Neutrophil (primary cell): Measurements from ENCODE around the gene HJURP.

Experiments
- H3K27ac ChIP-seq: fragments of 200-600 bp; sonication (generic); 2 replicates; pipeline ENCODE4 v1.5.1; 2016; ENCODE audit warnings: mild to moderate bottlenecking, moderate library complexity
- H3K27me3 ChIP-seq: fragments of 200-600 bp; sonication (generic); 2 replicates; pipeline ENCODE4 v1.6.0; 2016; ENCODE audit warnings: mild to moderate bottlenecking
- H3K36me3 ChIP-seq: fragments of 200-600 bp; sonication (generic); 2 replicates; pipeline ENCODE4 v1.5.1; 2017
- H3K4me1 ChIP-seq, 2 experiments: fragments of 200-600 bp in 1 of 2; sonication (generic) in 1 of 2; 1 replicate in 1 of 2; 2 replicates in 1 of 2; pipeline versions ENCODE4 v1.5.1 to v1.6.1; 2013 to 2016; ENCODE audit warnings: low read depth in 1 of 2, low read length in 1 of 2, mild to moderate bottlenecking in 1 of 2, moderate library complexity in 1 of 2; ENCODE audit not compliant: control insufficient read depth in 1 of 2, insufficient read depth in 1 of 2
- H3K4me3 ChIP-seq, 2 experiments: fragments of 200-600 bp in 1 of 2; sonication (generic) in 1 of 2; 1 replicate in 1 of 2; 2 replicates in 1 of 2; pipeline ENCODE4 v1.5.1; 2013 to 2016; ENCODE audit warnings: low read depth in 1 of 2, low read length in 1 of 2, mild to moderate bottlenecking in 1 of 2, moderate library complexity in 1 of 2
- H3K9me3 ChIP-seq: fragments of 200-600 bp; sonication (generic); 2 replicates; pipeline ENCODE4 v1.5.1; 2016
- TF ChIP-seq, protein P1 (sequence below): fragments of 200-600 bp; sonication (generic); IDR thresholded peaks from 2 replicates; pipeline ENCODE4 v1.5.1; 2016; ENCODE audit warnings: antibody characterized with exemption

HJURP gene

DNA sequence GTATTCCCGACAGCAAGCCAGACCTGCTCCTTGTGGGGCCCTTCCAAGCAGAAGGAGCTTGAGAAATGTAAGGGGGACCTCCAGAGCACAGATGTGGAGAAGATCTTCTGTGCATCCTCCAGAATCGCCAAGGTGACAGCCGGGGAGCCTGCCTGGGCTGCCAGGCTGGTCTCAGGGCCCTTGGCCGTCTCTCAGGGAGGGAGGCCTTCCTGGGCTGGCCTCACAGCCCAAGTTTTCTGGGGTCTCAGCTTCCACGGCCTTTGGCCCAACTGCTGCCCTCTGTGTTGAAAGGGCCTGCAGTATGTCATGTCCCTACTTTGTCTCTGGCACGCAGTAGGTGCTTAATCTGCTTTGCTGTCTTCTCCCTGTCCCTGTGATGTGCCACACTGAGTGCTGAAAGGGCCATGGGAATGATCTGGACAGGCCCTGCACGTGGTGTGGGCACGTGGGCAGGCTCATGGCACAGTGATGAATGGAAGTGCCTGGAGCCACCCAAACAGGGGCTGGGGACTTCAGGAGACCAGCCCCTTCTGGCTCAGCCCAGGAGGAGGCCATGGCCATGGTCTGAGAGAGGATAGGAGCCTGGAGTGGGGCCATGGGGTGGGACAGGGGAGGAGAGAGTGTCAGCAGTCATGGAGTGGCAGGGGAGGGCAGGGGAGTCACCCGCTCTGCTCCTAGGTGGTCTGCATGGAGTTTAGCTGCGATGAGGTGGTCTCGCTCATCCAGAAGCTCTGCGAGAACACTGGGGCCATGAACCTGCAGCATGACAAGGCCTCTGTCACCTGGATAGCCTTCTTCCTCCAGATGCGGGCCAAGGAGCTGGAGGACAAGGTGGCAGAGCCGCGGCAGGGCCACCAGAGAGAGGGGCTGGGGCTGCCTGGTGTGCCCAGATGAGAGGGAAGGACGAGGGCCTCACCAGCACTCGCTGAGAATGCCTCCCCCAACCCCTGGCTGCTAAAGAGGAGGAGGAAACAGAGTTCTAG lies 35.4 kb downstream of the HJURP start:
- no peaks in the 10 kb centered on the region for H3K36me3 ChIP-seq
- no peak overlapping the region for H3K27ac ChIP-seq
- no peak overlapping the region for H3K4me3 ChIP-seq
- no peaks in the 10 kb centered on the region for H3K9me3 ChIP-seq
- H3K4me1 ChIP-seq: no peaks in the 10 kb centered on the region
- H3K27me3 ChIP-seq: peaks cover 8% of the 10 kb centered on the region
- TF ChIP-seq, protein P1, sequence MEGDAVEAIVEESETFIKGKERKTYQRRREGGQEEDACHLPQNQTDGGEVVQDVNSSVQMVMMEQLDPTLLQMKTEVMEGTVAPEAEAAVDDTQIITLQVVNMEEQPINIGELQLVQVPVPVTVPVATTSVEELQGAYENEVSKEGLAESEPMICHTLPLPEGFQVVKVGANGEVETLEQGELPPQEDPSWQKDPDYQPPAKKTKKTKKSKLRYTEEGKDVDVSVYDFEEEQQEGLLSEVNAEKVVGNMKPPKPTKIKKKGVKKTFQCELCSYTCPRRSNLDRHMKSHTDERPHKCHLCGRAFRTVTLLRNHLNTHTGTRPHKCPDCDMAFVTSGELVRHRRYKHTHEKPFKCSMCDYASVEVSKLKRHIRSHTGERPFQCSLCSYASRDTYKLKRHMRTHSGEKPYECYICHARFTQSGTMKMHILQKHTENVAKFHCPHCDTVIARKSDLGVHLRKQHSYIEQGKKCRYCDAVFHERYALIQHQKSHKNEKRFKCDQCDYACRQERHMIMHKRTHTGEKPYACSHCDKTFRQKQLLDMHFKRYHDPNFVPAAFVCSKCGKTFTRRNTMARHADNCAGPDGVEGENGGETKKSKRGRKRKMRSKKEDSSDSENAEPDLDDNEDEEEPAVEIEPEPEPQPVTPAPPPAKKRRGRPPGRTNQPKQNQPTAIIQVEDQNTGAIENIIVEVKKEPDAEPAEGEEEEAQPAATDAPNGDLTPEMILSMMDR: no peak

DNA sequence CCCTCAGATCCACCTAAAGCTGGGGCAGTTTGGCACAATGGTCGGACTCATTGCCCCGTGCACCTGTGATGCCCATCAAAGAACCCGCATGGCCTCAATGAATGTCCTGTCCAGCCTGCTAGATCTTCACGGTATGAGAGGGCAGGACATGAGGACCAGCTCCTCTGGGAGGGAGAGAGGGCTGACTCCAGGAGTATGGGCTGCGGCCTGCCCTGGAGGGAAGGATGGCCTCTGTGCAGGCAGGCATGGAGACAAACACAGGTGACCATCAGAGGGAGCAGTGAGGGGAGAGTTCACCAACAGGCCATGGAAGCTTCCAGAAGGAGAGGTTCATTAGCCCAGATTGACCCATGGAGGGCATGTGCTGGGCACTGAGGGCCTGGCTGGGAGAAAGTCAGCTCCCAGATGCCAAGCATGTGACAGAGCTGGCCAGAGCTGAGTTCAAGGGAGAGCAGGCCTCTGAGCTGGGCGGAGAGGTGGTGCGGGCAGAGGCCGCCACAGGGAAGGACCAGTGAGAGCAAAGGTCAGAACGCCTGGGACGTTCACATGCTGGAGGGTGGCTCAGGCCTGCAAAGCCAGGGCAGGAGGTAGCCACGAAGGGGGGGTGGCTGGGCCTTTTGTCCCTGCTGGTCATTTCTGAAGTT lies 36.2 kb downstream of the HJURP start:
- Histone ChIP-seq H3K9me3 (no peaks in the 10 kb centered on the region), H3K4me3 (no peak overlapping the region), H3K36me3 (no peaks in the 10 kb centered on the region), H3K4me1 (no peaks in the 10 kb centered on the region), H3K27ac (no peak overlapping the region), H3K27me3 (peaks cover 9% of the 10 kb centered on the region)
- TF ChIP-seq, protein P1: no peak

DNA sequence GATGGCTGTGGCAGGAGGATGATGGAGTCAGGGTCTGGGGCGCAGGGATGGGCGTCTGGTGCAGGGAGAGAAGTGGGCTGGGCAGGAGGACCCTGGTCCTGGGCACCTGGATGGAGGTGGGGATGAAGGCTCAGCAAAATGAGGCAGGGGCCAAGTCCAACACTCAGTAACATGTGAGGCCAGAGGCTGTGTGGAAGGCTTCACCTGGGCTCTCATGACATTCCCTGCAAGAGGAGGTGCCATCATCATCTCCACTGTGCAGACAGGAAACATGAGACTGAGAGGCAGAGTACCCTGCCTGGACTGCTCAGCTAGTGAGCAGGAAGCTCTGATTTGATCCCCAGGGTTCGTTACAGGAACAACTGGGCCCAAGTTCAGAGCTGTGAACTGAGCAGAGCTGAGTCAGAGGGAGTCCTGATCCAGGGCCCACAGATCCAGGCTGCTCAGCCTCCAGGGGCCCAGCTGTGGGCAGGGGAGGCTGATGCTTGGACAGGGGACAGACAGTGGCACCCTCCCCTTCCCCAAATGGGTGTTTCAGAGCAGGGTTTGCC lies 36.9 kb downstream of the HJURP start:
- TF ChIP-seq, protein P1: no peak
- Histone ChIP-seq H3K27ac (no peak overlapping the region), H3K4me3 (no peak overlapping the region), H3K9me3 (no peaks in the 10 kb centered on the region), H3K36me3 (no peaks in the 10 kb centered on the region), H3K27me3 (peaks cover 9% of the 10 kb centered on the region), H3K4me1 (no peaks in the 10 kb centered on the region)

DNA sequence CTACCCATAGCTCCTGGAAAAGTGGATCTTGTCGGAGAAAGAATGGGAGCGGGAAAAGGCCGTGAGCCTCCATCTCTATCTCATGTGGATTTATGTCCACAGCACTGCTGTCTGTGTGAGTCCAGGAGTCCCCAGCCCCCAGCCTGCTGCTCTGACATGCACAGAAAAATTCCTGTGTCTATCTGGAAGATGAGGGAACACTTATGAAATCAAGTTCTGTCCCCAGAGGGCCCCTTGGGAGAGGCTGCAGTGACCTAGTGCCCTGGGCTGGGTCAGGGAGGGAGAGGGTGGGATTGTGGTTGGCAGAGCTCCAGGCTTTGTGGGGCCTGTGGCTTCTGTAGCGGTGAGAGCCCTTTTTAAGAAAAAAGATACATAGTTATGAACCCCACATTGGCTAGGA lies 37.6 kb downstream of the HJURP start:
- Histone ChIP-seq H3K4me3 (no peak overlapping the region), H3K36me3 (no peaks in the 10 kb centered on the region), H3K4me1 (no peaks in the 10 kb centered on the region), H3K27me3 (peaks cover 9% of the 10 kb centered on the region), H3K27ac (no peak overlapping the region), H3K9me3 (no peaks in the 10 kb centered on the region)
- TF ChIP-seq, protein P1: no peak

DNA sequence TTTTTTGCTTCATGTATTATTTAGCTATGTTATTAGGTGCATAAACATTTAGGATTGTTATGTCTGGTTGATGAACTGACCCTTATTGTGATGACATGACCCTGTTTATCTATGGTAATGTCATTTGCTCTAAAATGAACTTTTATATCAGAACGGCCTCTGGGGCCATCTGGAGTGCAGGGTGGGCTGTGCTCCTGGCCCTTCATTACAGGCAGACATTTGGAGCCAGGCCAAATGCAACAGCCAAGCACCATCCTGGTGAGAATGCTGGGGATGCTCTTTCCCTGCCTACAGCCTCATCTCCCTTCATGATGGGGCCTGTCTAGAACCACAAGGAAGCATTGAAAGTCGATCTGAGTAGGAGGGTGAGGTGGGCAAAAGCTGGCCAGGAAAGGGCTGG lies 38.0 kb downstream of the HJURP start:
- Histone ChIP-seq H3K36me3 (no peaks in the 10 kb centered on the region), H3K4me3 (no peak overlapping the region), H3K27me3 (peaks cover 9% of the 10 kb centered on the region), H3K4me1 (no peaks in the 10 kb centered on the region), H3K27ac (no peak overlapping the region), H3K9me3 (no peaks in the 10 kb centered on the region)
- TF ChIP-seq, protein P1: no peak
